ENCODE measurements around the gene KCTD21.

DNA sequence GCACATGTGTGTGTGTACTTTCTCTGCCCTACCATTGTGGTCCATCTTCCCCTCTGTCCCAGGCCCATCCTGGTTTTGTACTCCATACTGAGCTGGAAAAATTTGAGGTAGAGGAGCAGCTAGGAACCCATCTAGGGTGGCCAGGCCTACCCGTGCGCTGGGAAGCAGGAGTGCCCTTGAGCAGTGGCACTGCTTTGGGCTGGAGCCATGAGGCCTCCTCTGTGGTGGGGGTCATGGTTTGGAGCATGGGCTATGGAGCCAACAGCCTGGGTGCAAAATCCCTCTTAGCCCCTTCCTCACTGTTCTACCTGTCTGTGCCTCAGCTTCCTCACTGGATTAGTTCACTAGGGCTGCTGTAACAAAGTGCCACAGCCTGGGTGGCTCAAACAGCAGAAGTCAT lies 27.1 kb downstream of the KCTD21 start:
- TF ChIP-seq, protein P1, sequence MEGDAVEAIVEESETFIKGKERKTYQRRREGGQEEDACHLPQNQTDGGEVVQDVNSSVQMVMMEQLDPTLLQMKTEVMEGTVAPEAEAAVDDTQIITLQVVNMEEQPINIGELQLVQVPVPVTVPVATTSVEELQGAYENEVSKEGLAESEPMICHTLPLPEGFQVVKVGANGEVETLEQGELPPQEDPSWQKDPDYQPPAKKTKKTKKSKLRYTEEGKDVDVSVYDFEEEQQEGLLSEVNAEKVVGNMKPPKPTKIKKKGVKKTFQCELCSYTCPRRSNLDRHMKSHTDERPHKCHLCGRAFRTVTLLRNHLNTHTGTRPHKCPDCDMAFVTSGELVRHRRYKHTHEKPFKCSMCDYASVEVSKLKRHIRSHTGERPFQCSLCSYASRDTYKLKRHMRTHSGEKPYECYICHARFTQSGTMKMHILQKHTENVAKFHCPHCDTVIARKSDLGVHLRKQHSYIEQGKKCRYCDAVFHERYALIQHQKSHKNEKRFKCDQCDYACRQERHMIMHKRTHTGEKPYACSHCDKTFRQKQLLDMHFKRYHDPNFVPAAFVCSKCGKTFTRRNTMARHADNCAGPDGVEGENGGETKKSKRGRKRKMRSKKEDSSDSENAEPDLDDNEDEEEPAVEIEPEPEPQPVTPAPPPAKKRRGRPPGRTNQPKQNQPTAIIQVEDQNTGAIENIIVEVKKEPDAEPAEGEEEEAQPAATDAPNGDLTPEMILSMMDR (IDR thresholded peaks at IDR 0.05): no peak
- TF ChIP-seq POLR2AphosphoS5 (IDR thresholded peaks at IDR 0.05; ENCODE audit: low read depth, low read length) (no peak), SIN3A (IDR thresholded peaks at IDR 0.05; ENCODE audit: borderline replicate concordance, insufficient read depth, low read depth, low read length) (no peak)

All from Panc1 (cell line).